WERI-Rb-1 (cell line): ENCODE data around the gene PIEZO2.

Experiments
- DNase-seq: peaks from one replicate; pipeline ENCODE4 v3.0.0-alpha.2; 2020
- H3K27ac ChIP-seq: fragments of 250-450 bp; sonication (Bioruptor Pico); 2 replicates; pipeline ENCODE4 v1.5.1; 2020; ENCODE audit warnings: mild to moderate bottlenecking, moderate library complexity
- H3K27me3 ChIP-seq: fragments of 250-450 bp; sonication (Bioruptor Pico); 2 replicates; pipeline ENCODE4 v1.5.1; 2021; ENCODE audit warnings: mild to moderate bottlenecking, low read depth, moderate library complexity; ENCODE audit not compliant: insufficient read depth, severe bottlenecking
- H3K36me3 ChIP-seq: fragments of 250-450 bp; sonication (Bioruptor Pico); 2 replicates; pipeline ENCODE4 v1.5.1; 2020; ENCODE audit warnings: mild to moderate bottlenecking, moderate library complexity
- H3K4me3 ChIP-seq: 2 replicates; pipeline ENCODE4 v1.5.1; 2011; ENCODE audit warnings: low read depth, mild to moderate bottlenecking, control low read depth, low read length
- H3K9me3 ChIP-seq: fragments of 250-450 bp; sonication (Bioruptor Pico); 2 replicates; pipeline ENCODE4 v1.5.1; 2021; ENCODE audit warnings: mild to moderate bottlenecking, moderate library complexity; ENCODE audit not compliant: severe bottlenecking
- TF ChIP-seq, protein P1 (sequence below): IDR thresholded peaks from 2 replicates; pipeline ENCODE4 v1.5.1; 2011; ENCODE audit warnings: low read depth, mild to moderate bottlenecking, control low read depth, inconsistent platforms, low read length

The PIEZO2 gene

DNA sequence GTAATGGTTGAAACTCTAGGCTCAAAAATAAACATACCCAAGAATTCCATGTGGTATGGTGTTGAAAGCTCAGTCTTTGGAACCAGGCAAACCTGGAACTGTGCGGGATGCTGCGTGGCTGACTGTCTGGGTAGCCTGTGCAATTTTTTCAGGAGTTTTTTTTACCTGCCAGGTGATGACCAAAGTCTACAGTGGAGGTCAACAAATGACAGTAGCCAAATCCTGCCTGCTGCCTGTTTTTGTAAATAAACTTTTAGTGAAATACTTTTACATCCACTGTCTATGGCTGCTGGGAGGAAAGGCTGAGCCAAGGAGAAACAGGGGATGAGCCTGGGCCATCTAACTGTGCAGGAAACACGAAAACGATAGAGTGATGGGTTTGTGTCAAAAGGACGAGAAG, 240.6 kb downstream of the PIEZO2 start:
- Histone ChIP-seq H3K9me3 (no peaks in the 10 kb centered on the region), H3K27ac (no peak overlapping the region), H3K27me3 (no peaks in the 10 kb centered on the region), H3K4me3 (no peak overlapping the region), H3K36me3 (no peaks in the 10 kb centered on the region)
- TF ChIP-seq, protein P1, sequence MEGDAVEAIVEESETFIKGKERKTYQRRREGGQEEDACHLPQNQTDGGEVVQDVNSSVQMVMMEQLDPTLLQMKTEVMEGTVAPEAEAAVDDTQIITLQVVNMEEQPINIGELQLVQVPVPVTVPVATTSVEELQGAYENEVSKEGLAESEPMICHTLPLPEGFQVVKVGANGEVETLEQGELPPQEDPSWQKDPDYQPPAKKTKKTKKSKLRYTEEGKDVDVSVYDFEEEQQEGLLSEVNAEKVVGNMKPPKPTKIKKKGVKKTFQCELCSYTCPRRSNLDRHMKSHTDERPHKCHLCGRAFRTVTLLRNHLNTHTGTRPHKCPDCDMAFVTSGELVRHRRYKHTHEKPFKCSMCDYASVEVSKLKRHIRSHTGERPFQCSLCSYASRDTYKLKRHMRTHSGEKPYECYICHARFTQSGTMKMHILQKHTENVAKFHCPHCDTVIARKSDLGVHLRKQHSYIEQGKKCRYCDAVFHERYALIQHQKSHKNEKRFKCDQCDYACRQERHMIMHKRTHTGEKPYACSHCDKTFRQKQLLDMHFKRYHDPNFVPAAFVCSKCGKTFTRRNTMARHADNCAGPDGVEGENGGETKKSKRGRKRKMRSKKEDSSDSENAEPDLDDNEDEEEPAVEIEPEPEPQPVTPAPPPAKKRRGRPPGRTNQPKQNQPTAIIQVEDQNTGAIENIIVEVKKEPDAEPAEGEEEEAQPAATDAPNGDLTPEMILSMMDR = no peak
- DNase-seq = no peak

DNA sequence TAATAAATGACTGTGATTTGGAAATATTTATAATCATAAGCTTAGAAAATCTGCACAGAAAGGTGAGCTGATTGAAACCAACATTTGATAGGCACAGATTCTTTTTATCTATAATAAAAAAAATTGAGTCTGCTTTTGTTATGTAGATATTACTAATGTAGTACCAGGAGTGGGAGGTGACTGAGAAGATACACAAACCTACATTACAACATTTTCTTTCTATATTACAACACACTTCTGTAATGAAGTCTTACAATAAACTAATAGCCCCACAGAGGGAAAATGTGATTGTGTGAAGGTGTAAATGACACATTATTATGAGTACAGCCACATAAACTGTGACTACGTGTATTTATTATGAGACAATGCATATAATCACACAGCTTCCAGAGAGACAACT, 241.6 kb downstream of the PIEZO2 start:
- no peaks in the 10 kb centered on the region for H3K9me3 ChIP-seq
- H3K27ac ChIP-seq = no peak overlapping the region
- TF ChIP-seq, protein P1 = no peak
- no peak for DNase-seq
- H3K27me3 ChIP-seq = no peaks in the 10 kb centered on the region
- no peaks in the 10 kb centered on the region for H3K36me3 ChIP-seq
- H3K4me3 ChIP-seq = no peak overlapping the region

- no peak overlapping the region for H3K27ac ChIP-seq
- no peak for DNase-seq
- H3K27me3 ChIP-seq = no peaks in the 10 kb centered on the region
- no peaks in the 10 kb centered on the region for H3K9me3 ChIP-seq
- no peak overlapping the region for H3K4me3 ChIP-seq
- TF ChIP-seq, protein P1 = no peak
- no peaks in the 10 kb centered on the region for H3K36me3 ChIP-seq
These were observed 248.0 kb downstream of the PIEZO2 start for GRCh38 chr18:10901329-10901728.

- no peaks in the 10 kb centered on the region for H3K9me3 ChIP-seq
- TF ChIP-seq, protein P1 = no peak
- H3K36me3 ChIP-seq = no peaks in the 10 kb centered on the region
- H3K27ac ChIP-seq = no peak overlapping the region
- no peak overlapping the region for H3K4me3 ChIP-seq
- H3K27me3 ChIP-seq = no peaks in the 10 kb centered on the region
- DNase-seq = no peak
These were observed 248.9 kb downstream of the PIEZO2 start for GRCh38 chr18:10900435-10900834.

GRCh38 chr18:10899481-10899880, 249.9 kb downstream of the PIEZO2 start:
- no peaks in the 10 kb centered on the region for H3K27me3 ChIP-seq
- no peak overlapping the region for H3K27ac ChIP-seq
- no peak overlapping the region for H3K4me3 ChIP-seq
- DNase-seq = no peak
- no peaks in the 10 kb centered on the region for H3K9me3 ChIP-seq
- no peaks in the 10 kb centered on the region for H3K36me3 ChIP-seq
- TF ChIP-seq, protein P1 = no peak

GRCh38 chr18:10898417-10898974, 250.9 kb downstream of the PIEZO2 start:
- DNase-seq = no peak
- Histone ChIP-seq H3K4me3 (no peak overlapping the region), H3K36me3 (no peaks in the 10 kb centered on the region), H3K27ac (no peak overlapping the region), H3K9me3 (no peaks in the 10 kb centered on the region), H3K27me3 (peaks cover under 1% of the 10 kb centered on the region)
- TF ChIP-seq, protein P1 = no peak
